NB4 (cell line): Measurements from ENCODE around the gene PLAGL2.

Experiments used
- CTCF ChIP-seq: IDR thresholded peaks from one replicate; pipeline ENCODE4 v1.5.1; 2012; ENCODE audit warnings: low read depth, low read length
- MAX ChIP-seq: IDR thresholded peaks from 2 replicates; pipeline ENCODE4 v1.6.1; 2011; ENCODE audit warnings: low read depth, low read length
- POLR2A ChIP-seq: IDR thresholded peaks from 2 replicates; pipeline ENCODE4 v1.6.1; 2011; ENCODE audit warnings: mild to moderate bottlenecking; ENCODE audit not compliant: insufficient read length; ENCODE audit errors: extremely low read depth

DNA sequence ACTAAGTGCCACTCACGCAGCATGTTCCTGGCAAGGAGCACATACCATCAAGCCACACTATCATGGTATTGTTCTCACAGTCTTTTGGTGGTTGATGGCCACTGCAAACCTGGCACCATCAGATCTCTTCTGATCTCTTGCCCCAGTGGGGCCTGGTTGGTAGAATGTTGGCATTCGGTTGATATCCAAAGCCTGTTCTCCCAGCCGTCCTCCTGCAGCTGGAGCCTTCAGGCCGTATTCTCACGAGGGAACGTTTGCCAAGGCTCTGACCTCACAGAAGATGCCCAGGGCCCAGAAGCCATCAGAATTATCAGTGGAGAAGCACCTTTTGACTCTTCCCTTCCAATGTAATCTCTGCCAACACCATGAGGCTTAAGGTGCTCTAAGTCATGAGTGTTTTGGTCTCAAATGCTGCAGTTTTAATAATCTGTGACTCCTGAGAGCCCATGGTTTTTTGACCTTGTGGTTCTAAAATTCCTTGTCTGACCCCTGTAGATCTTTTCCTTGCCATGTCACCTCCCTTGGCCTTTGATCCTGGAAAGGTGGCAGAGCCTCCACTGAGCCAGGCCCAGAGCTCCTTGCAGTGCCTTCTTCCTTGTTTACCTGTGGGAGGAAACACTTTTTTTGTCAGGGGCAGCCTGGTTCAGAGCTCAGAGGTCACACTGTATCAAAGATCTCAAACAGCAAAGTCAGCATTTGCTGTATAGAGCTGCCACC, 27.9 kb upstream of the PLAGL2 start:
- no peak for TF ChIP-seq CTCF
- no peak for TF ChIP-seq POLR2A
- no peak for TF ChIP-seq MAX
